ENCODE results near the gene SAG. TPM values are rescaled to one million over a fixed set of nuclear protein-coding genes. Genes with fewer than 3 reads are reported as not detected.

Gene SAG
- not detected for total RNA-seq

GRCh38 chr2:233307565-233307964 lies at the start of gene SAG:
SAG (plus strand) TSS chr2:233307816; CDS start chr2:233309190, 1,374 bp downstream.
- DNase-seq (ENCODE audit: low spot score), result no peak

- DNase-seq (ENCODE audit: low spot score), result no peak
These were observed 49.4 kb upstream of the SAG start for GRCh38 chr2:233258211-233258610.

DNA sequence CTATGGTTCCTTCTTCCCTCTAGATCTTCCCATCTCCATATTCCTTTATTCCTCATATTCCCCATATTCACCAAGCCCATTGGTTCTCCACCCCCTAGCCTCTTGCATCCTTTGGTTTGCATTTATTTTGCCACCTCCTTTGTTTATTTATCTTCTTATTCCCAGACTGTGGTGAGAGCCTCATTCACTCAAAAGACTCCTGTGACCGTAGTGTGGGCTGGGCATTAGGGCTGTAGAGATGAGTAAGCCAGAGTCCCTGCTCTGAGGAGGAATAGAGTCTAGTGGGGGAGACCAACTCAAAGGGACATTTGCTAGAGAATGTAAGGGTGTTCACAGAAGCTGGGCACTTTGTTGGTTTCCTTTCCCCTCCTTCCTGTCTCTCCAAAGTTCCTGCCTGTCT lies 47.9 kb upstream of the SAG start:
- DNase-seq (ENCODE audit: low spot score), result no peak

GRCh38 chr2:233260661-233261060 lies 47.0 kb upstream of the SAG start:
- DNase-seq (ENCODE audit: low spot score), result no peak

DNA sequence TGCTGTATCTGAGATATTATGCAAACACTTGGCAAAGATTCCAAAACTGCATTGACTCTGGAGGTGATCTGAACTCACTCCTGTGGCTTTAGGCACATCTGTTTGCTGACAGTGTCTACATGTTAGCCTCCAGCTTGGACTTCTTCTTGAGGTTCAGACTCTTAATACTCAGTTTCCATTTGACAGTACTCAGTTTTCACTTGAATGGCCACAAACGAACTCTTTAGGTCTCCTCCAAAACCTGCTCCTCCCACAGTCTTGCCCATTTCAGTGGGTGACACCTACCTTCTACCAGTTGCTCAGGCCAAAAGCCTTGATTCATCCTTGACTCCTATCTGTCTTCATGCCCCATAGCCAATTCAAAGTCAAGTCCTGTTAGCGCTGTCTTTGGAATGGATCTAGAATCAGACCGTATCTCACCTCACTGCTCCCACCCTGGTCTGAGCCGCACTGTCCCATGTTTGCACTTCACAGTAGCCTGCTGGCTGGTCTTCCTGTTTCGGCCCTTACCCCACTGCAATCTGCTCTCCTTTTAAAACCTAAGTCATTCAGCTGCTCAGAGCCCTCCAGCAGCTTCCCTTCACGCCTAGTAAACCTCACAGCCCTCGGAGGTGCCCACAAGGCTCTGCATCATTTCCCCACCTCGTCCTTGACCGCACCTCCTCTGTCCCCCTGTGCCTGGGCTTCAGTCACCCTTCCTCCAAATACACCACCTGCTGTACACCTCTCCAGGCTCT lies 45.6 kb upstream of the SAG start:
- no peak for DNase-seq (ENCODE audit: low spot score)

DNA sequence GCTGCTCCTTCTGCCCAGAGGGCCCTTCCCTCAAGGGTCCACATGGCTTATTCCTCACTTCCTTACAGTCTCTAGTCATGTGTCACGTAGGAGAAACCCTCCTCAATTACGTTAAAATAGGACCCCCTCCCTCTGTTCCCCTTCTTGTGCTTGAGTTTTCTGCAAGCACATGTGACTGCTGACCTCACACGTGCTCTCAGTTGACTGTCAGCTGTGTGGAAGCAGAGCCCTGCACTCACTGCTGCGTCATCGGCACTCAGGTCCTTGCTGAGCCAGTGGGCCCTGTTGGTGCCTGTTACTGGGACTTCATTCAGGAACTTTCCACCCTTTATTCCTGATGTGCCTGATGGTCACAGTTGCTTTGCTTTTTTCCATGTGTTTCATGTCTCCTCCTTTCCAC lies 45.1 kb upstream of the SAG start:
- DNase-seq (ENCODE audit: low spot score), result no peak

- no peak for DNase-seq (ENCODE audit: low spot score)
These were observed 44.5 kb upstream of the SAG start for GRCh38 chr2:233263045-233263570.

DNA sequence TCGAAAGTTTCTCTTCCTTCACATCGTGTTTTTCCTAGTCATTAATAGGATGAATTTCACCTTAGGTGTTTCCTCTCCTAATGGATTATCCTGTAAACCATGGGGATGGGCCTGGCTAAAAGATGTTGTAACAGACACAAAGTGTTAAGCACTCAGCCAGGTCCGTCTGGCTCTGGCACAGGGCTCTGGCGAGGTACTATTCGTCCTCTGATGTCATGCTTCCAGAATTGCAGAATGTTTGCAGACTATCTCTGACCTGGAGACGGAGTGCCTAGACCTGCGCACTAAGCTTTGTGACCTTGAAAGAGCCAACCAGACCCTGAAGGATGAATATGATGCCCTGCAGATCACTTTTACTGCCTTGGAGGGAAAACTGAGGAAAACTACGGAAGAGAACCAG lies 42.9 kb upstream of the SAG start:
- no peak for DNase-seq (ENCODE audit: low spot score)

- DNase-seq (ENCODE audit: low spot score), result no peak
These were observed 41.7 kb upstream of the SAG start for GRCh38 chr2:233265899-233266431.

DNA sequence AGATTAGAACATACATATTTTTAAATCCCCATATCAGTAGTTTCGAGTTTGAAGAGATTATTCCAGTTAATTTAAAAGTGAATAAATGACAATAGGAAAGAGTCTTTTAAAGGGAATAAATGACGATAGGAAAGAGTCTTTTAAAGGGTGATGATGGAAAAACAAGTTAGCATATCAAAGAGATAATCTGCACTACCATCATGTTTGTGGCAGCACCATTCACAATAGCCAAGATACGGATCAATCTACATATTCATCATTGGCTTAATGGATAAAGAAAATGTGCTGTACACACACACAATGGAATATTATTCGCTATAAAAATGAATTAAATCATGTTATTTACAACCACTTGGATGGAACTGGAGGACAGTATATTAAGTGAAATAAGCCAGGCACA lies 41.1 kb upstream of the SAG start:
- no peak for DNase-seq (ENCODE audit: low spot score)

DNA sequence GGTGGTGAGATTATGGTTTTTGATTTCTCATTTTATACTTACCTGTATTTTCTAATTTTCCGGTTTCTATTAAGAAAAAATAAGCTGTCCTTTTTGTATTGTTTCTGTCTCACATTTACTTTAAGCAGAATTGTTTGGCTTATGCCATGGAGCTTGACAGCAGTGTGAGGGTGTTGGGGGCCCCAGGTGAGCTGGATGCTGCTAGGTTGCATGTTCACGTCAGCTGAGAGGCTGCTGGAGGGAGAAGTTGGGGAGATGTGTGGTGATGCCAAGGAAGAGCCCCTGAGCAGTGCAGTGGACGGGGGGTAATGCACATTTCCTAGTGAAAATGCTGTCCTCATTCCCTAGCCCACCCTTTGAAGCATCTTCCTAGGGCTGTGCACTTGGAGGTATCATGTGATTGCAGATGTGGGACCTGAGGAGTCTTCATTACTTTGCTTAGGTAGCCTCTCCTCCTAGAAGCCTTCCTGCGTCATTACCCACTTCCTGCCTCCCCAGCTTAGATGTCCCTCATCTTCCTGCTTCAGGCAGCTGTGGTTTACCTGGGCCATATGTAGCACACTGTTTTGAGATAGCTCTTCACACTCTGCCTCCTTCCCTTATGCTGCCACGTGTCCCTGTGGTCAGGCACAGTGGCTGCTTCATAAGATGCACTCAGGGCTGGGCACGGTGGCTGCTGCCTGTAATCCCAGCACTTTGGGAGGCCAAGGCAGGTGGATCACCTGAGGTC lies 39.9 kb upstream of the SAG start:
- DNase-seq (ENCODE audit: low spot score), result no peak

DNA sequence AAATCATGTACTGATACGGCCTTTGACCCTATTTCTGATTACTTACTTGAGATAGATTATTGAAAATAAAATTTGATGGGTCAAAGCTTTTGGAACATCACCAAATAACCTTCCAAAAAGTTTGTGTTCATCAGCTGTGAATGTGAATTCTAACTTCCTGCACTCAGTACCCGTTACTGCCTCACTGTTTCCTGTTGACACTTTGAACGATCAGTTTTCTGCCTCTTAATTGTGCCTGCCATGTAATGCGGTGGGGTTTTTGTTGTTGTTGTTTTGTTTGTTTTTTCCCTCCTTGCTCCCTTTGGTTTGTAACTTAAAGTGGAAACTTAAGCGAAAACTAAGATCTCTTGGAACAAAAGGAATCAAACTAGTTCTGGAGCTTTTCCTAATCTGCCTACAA lies 37.2 kb upstream of the SAG start:
- no peak for DNase-seq (ENCODE audit: low spot score)

DNA sequence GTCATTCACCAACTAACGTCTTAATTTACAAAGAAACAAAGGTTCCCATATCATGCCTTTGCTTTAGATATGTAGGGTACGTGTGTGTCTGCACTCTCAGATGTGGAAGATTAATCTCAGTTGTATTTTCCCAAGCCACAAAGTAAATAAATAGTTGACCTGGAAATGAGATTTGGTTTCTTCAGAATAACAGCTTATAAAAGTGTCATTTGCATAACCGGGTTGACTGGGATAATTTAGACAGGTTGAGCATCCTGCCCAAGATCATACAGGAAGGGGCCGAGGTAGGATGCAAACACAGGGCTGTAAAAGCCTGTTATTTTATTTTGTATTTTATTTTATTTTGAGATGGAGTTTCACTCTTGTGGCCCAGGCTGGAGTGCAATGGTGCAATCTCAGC lies 36.7 kb upstream of the SAG start:
- DNase-seq (ENCODE audit: low spot score), result no peak

GRCh38 chr2:233271693-233272092 lies 35.9 kb upstream of the SAG start:
- no peak for DNase-seq (ENCODE audit: low spot score)

DNA sequence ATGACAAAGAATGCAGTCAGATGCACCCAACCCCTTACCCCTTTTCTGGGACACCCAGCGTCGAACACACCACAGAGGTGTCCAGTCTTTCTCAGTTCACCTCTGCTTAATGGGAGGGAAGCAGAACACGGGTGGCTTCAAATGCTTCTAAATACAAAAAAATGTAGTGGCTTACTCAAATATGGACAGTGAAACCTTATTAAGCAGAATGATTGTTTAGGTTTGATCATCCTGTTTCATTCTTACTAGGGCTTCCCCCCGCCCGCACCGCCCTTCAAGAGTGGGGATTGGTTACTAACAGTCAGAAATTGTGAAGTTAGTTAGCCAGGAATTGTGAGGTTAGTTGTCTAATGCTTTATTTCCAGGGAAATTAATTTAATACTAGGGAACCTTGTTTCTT lies 34.5 kb upstream of the SAG start:
- DNase-seq (ENCODE audit: low spot score), result no peak

DNA sequence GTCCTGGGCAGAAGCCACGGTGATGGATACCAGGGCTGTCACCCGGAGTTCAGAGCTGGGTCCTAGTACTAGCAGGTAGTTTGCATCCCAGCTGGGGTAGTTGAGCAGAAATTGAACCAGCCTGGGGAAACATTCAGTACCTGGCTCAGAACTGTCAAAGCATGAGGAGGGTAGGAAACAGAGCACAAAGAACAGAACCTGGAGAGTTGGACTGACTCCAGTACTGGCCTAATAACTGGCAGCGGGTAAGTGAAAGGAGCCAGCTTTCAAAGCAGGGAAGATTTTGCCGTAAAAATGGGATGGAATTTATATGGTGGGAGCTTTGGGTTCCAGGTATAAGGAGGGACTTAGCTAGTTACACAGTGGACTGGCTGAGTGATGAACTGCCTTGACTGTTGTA lies 32.4 kb upstream of the SAG start:
- no peak for DNase-seq (ENCODE audit: low spot score)

- DNase-seq (ENCODE audit: low spot score), result no peak
These were observed 28.7 kb upstream of the SAG start for GRCh38 chr2:233278921-233279320.

GRCh38 chr2:233280114-233280693 lies 27.4 kb upstream of the SAG start:
- no peak for DNase-seq (ENCODE audit: low spot score)

GRCh38 chr2:233281553-233281952 lies 26.1 kb upstream of the SAG start:
- DNase-seq (ENCODE audit: low spot score), result no peak

DNA sequence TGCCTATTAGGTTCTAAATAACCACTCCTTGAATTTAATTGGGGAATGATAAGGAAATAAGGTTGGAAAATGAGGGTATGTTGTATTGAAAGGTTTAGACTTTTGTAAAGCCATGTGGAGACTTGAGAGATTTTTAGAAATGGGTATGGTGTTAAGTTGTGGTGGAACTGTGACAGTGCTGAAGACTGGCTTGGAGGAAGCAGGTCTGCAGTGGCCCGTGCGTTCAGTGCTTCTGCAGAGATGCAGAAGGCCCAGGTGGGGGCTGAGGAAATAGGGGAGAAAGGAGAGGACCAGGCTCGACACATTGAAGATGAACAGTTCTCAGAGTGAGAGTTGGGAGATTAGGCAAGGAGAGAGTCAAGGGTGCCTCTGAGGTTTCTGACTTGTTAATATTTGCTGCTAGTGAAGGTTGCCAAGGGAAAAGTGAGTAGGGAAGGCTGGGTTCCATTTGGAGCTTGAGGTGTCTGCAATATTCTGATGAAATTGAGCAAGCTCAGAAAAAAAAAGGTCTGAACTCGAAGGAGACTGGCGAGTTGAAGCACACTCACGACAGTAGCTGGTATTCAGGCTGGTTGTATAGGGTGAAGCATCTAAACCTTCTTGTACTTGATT lies 25.5 kb upstream of the SAG start:
- DNase-seq (ENCODE audit: low spot score), result no peak

- no peak for DNase-seq (ENCODE audit: low spot score)
These were observed 21.7 kb upstream of the SAG start for GRCh38 chr2:233285921-233286320.

DNA sequence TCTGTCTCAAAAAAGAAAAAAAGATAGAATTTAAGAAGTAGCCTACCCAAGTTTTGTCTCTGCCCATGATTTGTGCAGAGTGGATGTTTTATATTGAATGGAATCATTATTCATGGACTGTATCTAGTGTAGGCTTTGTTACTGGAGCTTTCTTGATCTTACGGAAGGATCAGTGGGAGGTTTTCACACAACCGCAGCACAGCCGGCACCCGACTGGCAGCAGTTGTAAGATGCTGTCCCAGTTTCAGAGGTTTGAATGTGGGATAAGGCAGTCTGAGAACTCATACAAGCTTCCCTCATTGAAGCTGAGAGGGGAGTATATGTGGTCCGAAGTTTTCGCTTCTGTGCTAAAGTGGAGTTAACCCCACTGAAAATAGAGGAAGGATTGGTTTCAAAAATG lies 19.7 kb upstream of the SAG start:
- DNase-seq (ENCODE audit: low spot score), result no peak
